GM21786 (cell line): ENCODE data around the gene CCDC195.
A peak's percentile ranks its signal among the peaks of the same experiment; 100 is the strongest.

Experiments
- ATAC-seq: cut with Tn5 transposase; IDR thresholded peaks from one replicate; pipeline ENCODE4 v1.9.1; 2021; ENCODE audit not compliant: unreplicated experiment

CCDC195 gene, protein sequence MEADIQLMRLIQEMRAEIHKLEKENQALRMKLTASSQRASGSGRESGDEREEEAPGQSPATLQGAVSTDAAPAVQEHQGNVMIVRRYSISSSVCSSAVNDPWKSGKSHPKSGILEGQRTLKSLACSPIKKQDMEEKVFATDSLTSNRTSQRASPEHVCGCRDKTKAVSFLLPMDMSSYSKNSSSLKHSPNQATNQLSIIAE

DNA sequence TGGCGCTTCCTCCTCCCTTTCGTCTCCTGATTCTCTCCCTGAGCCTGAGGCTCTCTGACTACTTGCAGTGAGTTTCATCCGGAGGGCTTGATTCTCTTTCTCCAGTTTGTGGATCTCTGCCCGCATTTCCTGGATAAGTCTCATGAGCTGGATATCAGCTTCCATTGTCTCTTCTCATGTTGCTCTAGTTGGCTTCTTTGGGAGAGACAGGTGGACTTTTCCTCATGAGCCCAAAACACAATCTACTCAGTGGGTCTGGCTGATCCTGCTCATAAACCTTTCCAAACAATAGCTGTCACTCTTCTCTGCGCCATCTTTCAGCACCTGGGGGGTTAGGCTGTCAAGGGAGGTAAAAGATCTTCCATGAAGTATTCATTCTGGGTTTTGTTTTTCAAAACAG lies at the start of gene CCDC195:
Gene CCDC195 (minus strand): TSS at position 165 of the 400 bp plus-strand sequence. CDS start 0 bp downstream, at position 165.
- no peak for ATAC-seq

DNA sequence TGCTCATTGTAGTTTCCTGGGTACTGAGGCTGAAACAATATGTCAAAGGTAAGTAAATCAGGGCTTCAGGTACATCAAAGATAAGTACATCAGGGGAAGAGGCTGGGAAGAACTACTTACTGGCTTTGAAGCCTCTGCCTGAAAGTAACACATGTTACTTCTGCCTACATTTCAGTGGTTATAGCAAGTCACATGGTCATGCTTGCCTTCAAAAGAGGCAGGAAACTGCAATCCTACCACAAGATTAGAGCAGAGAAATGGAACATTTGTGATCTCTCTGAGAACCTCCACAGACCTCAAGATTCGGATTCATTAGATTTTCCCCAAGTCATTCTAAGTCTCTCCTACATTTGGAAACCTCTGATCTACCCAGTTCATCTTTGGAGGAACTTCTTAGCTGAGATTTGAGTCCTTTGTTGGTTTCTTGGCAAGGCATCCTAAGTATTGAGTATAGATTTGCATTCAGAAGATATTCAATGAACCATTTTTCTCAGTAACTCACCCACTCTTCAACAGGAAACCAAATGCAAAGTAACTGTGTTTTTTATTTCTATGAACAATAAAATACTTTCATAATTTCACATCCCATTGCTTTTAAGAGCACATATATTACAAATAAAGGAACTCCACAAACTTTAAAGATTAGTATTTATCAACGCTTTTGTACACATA lies 48.5 kb upstream of the CCDC195 start:
- ATAC-seq = peak; percentile 76

DNA sequence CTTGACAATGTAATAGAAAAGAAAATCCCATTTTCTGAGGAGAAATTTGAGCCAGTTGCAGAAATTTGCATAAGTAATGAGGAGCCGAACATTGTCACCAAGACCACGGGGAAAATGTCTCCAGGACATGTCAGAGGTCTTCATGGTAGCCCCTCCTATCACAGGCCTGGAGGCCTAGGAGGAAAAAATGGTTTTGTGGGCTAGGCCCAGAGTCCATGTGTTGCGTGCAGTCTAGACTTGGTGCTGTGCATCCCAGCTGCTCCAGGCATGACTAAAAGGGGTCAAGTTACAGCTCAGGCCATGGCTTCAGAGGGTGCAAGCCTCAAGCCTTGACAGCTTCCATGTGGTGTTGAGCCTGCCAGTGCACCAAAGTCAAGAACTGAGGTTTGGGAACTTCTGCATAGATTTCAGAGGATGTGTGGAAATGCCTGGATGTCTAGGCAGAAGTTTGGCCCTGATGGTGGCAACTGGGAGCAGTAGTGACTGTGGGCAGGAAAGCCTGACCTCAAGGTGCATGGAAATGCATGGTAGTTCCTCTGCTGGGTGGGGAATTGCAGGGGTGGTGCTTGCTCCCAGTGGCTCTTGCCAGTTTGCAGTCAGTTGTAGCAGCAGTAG lies 41.9 kb upstream of the CCDC195 start:
- no peak for ATAC-seq

DNA sequence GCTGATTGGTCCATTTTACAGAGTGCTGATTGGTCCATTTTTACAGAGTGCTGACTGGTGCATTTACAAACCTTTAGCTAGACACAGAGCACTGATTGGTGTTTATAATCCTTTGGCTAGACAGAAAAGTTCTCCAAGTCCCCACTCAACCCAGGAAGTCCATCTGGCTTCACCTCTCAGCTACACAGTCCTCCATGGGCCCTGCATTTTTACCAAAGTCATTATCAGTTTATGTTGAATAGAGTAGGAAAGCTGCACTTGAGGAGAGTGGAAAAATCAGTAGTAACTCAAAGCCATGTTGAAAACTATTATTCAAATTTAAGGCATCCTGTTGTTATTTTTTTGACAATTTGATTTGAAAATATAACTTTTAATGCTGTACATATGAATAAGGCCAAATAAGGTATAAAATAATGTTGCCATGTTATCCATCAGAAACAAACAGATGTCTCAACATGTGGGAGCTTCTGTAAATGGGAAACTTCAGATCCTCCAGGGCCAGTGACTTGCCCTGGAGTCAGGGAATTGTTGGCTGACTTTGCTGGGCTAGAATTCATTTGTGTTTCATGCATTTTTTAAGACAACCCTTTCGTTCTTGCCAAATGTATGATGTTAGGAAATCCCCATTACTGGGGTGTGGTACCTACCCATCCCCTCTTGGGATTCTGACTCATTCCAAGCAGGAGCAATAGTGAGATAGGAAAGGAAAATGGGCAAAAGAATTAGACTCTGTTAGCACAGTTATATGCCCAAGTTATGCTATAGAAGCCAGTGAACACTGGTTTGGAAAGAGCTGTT lies 37.8 kb upstream of the CCDC195 start:
- ATAC-seq = no peak

DNA sequence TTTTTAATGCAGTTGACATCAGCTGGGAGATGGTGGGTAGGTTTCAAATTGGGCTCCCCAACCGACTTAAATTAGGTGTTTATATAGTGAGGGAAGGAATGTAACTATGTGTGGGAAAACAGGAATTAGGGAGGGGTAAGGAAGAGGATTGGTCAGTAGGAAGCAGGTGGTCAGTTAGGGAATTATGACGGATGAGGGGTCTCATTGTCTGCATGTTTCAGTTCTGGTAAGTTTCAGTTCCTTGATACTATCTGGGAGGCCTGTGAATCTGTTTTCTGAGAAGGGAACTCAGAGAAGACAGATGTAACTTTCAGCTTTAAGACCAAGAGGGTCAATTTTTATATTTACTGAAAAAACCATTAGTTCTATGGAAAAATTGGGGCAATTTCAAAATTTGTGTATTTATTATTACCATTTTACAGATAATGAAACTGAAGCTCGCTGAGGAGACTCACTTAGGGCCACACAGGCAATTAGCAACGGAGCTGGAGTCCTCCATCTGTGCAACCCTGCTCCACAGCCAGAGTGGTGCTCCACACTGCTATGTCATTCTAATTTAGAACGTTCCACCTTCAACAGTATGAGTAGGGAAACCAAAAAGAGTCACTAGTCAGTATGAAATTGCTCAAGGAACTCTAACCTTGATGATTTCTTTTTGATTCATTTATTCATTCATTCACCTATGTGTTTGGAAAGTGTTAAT lies 36.0 kb upstream of the CCDC195 start:
- peak; percentile 72 for ATAC-seq

DNA sequence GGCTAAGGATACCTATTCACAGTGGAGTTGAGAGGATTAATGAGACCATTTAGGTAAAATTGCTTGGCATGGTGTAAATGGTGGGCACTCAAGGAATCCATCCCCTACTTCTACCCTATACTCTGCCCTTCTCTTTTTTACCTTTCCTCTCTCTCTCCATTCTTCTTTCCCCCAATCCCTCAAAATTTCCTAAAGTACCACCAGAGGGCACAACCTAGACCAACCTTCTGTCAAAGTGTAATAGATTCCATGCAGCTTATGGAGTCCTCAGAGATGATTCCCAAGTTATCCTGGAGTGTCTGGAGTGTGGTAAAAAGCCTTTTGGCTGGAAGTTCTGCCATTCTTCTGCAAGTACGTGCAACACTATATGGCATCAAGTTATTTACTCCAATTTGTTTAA lies 33.0 kb upstream of the CCDC195 start:
- no peak for ATAC-seq

DNA sequence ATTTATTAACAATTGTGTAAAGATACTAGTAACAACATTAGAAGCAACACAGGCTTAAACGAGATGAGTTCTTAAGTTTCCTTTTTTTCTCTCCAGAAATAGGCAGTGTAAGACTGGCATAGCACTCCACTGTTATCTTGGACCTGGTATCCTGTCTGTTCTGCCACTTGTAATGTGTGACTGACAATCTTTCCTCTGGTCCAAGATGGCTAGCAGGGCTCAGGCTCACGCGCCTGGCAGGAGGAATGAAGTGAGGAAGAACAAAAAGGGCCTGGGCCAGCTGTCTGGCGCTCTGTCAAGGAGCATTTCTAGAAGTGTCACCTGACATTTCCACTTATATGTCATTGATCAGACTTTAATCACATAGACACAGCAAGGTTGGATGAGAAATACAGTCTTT lies 31.6 kb upstream of the CCDC195 start:
- no peak for ATAC-seq

DNA sequence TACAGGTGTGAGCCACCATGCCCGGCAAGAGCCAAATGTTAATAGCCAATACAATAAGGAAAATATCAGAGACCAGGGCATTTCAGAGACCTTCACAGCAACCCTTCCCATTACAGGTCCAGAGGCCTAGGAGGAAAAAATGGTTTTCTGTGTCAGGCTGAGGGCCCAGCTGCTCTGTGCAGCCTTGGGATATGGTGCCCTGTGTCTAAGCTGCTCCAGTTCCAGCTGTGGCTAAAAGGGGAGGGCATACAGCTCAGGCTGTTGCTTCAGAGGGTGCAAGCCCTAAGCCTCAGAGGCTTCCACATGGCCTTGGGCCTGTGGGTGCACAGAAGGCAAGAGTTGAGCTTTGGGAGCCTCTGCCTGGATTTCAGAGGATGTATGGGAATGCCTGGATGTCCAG lies 20.1 kb upstream of the CCDC195 start:
- no peak for ATAC-seq

DNA sequence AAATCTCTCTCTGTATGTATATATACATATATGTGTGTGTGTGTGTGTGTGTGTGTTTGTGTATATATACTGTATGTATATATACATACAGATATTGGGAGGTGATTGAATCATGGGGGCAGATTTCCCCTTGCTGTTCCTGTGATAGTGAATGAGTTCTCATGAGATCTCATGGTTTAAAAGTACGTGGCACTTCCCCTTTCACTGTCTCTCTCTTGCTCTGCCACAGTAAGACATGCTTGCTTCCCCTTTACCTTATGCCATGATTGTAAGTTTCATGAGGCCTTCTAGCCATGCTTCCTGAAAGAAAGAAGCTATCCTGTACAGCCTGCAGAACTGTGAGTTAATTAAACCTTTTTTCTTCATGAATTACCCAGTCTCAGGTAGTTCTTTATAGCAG lies 18.8 kb upstream of the CCDC195 start:
- ATAC-seq = no peak

DNA sequence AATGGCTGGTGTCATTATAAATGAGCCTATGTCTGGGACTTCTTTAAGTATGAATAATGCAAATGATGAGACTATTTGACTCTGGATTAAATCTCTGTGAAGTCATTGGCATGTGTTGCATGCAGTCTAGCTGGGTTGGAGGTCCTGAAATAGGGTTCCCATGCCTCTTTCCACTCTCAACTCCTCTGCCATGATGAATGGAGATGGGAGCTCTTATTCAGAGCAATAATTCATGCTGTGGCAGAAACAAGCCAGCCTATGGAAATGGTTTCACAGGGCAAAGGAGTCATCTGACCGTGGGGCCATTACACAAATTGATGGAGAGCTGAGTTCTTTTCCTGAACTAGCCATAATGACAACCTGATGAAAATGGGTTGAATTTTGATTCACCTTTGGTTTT lies 15.5 kb upstream of the CCDC195 start:
- no peak for ATAC-seq

DNA sequence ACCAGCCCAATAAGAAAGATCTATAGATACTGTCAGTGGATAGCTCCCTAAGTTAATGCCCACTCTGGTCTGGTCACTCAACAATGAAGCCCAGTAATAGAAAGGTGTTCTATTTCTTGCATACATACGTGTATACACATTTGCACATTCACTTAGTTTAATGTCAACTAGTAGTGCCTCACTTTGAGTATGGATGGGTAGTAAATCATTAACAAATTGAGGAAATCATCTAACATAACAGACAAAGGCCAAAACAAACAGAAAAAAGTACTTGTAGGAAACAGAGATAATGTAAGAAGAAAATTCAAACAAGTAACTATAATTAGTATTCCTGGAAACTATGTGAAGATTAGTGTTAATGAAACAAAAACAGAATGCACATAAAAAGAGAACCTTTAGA lies 13.3 kb upstream of the CCDC195 start:
- no peak for ATAC-seq

DNA sequence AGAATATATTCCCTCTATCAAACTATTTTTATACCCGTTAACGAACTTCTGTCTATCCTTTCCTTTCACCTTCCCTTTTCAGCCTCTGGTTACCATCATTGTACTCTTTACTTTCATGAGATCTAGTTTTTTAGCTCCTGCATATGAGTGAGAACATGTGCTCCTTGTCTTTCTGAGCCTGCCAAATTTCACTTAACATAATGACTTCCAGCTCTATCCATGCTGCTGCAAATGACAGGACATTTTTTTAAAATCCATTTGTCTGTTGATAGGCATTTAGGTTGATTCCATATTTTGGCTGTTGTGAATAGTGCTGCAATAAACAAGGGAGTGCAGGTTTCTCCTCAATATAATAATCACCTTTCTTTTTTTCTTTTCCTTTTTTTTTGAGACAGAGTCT lies 8.2 kb upstream of the CCDC195 start:
- ATAC-seq = no peak

DNA sequence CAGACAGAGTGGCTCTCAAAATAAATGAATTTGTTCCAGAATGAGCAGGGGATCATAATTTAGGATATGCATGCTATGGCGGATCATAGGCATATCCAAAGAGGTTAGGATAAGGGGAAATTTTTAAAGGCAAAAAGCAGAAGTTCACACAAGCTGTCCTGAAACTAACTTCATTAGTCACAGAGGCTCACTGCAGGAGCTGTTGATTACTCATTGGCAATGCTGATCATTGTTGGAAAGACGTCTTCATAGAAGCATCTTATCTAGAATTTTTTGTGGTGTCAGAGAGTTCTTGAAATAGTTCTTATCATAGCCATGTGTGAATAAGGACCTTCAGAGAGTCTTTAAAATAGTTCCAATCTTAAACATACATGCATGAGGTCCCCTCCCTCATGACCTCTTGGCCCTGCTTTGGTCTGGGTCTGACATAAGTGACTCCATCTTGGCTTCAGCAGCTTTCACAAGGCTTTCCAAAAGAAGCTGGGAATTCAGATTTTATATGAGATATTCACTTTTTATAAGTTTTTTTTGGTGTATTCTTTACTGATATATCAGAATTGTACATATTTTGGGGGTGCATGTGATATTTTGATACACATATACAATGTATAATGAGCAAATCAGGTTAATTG lies 7.5 kb upstream of the CCDC195 start:
- ATAC-seq = peak; percentile 78

DNA sequence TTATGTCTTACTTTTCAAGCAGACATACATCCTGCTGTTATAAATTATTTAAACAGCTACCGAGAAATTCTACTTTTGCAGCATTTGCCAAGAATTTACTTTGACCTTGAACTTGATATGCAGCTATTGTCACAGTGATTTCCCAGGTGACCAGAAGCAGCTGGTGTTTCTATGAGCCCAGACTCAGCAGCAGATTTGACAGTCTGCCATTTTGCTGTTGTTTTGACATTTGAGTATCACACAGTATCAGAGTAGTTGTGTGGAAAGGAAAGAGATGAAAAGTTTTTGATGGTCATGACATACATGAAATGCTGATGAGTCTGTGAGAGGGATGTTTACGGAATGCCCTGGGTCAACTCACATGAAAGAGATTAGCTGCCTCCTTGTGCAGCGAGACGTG lies 6.6 kb upstream of the CCDC195 start:
- ATAC-seq = no peak

DNA sequence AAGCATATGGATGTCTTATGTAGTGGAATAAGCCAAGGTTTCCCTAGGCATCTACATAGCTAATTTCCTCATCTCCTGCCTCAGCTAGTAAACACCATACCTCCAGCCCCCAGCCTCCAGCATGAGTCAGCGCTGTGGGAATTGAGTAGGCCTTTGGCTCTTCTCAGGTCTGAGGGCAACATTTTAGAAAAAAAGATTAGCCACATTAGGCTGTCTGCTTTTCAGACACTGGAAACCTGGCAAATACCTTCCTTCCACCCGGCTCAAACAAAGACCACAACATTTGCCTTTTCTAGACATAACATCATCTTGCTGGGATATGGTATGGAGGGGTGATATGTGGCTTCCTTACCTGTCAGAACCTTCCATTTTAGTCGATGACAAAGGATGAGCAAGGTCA lies 6.1 kb upstream of the CCDC195 start:
- no peak for ATAC-seq

DNA sequence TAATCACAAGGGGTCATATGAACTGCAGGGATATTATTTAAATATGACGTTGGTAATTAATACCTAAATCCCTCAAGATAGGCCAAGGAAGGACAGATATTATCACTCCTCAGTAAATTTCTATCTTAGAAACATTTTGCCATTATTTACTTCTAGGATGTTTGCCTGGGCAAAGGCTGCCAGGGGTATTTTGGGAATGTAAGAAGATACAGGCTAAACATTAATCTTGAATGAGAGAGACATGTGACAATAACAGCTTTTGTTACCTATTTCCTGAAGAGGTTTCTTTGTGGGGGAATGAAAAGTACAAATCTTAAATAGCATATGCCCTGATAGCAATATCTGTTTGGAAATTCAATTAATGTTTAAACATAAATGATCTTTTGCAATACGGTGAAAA lies 756 bp upstream of the CCDC195 start:
- no peak for ATAC-seq

DNA sequence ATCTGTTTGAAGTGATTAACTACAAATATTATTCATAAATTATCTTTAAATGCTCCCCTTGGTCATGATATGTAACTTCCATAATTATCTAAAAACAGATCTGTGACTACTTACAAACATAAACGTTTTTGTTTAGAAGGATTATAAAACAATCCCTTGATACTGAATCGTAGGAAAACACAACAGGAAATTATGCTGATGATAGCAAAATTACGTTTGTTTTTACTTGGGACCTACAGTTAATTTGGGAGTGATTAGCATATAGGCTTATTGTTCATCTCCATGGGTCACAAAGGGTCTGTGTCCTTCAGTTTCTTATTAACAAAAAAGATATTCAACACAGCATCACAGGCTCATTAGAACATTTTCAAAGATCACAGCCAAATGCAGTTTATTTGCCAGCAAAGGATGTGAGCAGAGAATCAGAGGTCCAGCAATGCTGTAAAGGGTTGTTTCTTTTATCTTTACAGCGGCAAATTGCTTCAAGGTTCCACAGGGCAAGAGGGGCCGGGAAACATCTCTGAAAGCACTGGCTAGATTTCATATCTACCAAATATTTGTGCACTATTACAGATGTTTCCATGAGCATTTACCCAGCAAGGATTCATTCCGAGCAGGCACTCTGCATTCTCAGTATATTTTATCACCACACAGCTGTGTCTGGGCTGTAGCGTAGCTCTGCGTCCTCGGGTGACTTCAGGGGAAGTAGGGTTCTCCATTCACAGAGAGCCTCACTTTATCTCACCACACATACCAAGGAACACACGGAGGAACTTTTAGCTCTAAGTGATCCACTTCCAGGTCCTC lies 4.1 kb downstream of the CCDC195 start:
- ATAC-seq = no peak

DNA sequence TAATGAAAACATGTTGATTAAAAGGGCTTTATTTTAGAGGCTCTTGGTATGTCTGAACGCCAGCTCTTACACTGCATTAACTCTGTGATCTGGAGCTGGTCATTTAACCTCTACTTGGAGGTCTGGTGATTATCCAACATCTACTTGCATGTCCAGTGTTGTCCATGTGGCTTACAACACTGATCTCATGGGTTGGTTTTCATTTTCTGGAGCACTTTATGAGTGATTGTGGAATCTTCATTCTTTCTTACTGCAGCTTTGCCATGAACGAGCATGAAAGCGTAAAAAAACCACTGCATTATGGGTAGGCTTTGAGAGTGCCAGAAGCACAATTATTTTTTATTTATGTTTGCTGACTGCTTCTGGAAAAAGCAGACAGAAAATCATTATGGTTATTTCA lies 4.8 kb downstream of the CCDC195 start:
- ATAC-seq = no peak

DNA sequence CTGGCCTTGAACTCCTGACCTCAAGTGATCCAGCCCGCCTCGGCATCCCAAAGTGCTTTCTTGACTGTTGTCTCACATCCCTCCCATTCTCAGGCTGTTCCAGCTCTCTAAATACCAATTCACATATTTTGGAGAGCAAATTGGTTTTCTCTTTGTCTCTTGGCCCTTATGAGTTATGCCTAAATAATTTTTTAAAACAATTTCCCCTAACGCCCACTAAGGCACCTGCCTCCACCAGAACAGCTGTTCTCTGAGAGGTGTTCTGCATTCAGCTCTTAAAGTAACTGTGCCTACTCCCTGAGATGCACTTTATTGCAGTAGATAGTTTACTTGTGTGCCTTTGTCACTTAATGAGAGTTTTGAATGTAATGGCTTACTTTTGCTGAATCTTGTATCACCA lies 6.9 kb downstream of the CCDC195 start:
- no peak for ATAC-seq

DNA sequence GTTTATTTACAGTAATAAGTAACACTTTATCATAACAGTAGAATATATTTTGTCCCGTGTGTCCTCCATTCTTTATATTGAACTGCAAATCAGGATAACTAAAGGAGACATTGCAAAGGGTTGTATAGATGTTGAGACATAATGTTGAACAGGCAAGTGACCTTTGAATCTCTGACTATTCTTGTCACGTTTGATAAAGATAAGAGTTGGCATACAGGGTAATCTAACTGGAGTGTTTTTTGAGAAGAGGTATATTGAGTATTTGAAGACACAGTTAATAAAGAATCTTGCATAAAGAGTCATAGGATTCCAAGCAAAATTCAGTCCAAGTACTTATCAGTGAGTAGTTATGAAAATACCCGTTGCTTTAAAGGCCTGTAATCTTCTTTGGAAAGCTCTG lies 21.7 kb downstream of the CCDC195 start:
- ATAC-seq = no peak
